HG02943 (cell line): ENCODE measurements around the gene PLSCR3.

ENCODE experiments used
- ATAC-seq: cut with Tn5 transposase; IDR thresholded peaks from one replicate; pipeline ENCODE4 v1.9.1; 2021; ENCODE audit warnings: mild to moderate bottlenecking, low read depth, moderate library complexity; ENCODE audit not compliant: unreplicated experiment

The PLSCR3 gene

DNA sequence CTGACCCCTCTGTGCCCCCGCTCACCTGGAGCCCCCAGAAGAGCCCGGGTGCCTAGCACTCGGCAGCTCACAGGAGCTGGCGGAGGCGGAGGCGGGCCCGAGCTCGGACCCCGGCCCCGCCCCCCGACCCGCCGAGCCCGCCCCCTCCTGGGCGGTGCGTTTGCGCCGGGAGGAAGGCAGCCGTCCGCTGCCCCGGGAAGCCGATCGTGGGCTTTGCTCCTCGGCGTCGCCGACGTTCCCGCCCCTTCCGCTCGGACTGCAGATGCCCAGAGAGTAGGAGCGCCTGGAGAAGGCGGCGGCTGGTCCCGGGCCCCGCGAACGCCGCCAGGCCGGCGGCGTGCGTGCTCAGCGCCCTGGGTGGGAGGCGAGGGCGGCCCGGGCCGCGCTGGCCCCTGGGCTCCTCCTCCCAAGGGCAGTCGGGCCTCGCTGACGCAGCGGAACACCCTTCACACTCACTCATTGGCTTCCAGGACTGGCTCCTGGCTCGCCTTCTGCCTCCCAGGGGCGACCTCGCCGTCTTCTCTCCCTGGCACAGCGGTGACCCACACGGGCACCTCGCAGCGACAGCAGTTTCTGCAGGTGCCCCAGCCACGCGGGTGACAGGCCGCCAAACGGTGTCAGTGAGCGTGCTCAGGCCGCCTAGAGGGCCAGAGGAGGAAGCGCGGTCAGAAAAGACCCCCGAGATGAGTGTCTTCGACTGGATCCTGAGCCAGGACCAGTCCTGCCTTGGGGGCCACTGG is at the start of gene PLSCR3:
Gene PLSCR3 (minus strand): TSS at position 74 of the 740 bp plus-strand sequence. CDS start 415 bp downstream, outside the sequence.
- ATAC-seq = no peak

DNA sequence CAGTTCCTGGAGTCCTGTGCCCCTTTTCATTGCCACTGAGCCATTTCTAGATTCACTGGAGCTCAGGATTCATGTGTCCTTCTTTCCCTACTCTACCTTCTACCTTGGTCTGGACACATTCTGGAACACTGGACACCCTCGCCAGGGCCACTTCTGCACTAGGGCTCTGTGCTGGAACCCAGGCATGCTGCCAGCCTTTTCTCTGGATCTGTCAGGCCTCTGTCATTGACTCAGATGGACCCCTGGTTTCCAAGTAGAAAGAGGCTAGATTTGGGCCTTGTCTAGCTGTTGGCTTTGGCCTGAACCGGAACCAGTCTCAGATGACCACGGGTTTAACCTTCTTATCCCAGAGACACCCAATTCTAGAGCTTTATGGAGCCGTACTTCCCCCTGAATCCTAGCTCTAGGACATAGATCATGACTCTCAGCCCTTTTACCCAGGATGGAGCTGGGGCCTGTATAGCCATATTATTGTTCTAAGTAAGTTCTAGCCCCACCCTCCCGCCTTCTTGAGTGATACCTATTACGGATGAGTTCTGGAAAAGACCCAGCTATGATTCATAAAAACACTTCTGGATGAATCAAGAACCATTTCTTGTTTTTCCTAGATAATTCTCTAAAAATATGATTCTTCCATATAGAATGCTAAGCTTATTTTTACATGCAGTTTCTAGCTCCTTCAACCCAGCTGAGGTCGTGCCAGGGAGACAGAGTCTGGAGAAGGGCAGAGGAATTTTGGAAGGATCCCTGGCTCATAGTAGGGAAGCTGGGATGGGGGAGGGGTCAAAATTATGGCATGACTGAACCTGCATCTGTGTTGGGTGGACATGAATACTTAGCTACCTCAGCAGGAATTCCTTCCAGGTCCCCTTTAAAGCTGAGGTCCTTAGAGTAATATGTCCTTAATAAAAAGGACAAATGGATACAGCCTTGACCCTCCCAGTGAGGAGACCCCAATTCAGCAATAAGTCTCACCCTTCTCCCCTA is 49.5 kb upstream of the PLSCR3 start:
- ATAC-seq = no peak

GRCh38 chr17:7442142-7442541 is 47.8 kb upstream of the PLSCR3 start:
- ATAC-seq = no peak

GRCh38 chr17:7441266-7441665 is 46.9 kb upstream of the PLSCR3 start:
- ATAC-seq = no peak

GRCh38 chr17:7440834-7441195 is 46.5 kb upstream of the PLSCR3 start:
- no peak for ATAC-seq

DNA sequence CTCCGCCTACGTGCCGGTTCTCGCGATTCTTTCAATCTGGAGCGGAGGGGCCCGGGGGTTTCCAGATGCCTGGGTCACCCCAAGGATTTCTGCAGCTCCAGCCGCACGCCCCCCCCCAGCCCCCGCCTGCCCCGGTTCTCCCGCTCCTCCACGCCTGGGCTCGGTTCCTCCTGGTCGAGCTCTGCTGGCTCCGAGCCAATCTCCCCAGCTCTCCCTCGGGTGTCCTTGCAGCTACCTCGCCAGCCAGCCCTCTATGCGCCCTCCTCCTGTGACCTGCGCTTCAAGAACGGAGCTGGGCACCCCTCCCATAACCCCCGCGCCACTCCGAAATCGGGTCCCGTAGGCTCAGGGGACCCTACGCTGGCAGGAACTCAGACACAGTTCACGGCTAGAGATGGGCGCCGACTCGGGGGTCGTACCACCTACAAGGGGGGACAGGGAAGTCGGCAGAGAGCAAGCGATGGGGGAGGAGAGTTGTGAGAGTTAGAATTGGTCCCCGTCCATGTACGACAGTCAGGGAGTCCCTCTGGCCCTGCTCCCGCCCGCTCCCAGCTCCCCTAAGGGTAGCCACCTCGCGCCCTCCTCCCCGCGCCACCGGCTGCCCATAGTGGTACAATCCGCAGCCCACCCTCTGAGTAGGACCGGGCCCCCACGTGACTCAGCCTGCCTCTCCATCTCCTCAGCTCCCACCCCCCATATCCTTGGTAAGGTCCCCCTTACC is 45.9 kb upstream of the PLSCR3 start:
- ATAC-seq = no peak

- no peak for ATAC-seq
Measured at GRCh38 chr17:7439462-7440112, 45.3 kb upstream of the PLSCR3 start, which contains the start of gene FGF11. Gene FGF11 (plus strand): TSS chr17:7439512. CDS start chr17:7439621, 109 bp downstream.

DNA sequence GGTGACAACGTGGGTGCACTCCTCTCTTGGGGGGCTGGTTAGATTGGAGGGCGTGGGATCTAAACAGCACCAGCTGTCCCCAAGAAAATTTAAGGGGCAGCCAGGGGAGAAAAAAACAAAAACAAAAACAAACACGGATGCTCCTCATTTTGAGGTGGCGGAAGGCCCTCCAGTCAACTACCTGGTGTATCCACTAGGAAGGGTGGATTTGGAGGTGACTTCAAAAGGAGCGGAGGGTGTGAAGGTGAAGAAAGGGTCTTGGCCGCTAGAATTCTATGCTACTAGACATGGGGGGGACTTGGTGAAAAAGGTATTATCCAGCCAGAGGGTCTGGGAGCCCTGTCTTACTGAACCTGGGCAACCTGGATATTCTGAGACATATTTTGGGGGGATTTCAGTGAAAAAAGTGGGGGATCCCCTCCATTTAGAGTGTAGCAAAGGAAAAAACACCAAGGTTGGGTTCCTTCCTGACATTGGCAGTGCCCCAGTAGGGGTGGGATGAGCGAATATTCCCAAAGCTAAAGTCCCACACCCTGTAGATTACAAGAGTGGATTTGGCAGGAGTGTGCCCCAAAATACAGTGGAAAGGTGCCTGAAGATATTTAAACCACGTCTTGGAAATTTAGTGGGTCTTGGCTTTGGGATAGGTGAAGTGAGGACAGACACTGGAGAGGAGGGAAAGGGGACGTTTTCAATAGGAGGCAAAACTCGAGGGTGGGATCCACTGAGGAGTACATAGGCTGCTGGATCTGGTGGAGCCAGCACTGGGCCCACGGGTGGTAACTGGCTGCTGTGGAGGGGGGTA is 44.5 kb upstream of the PLSCR3 start:
- ATAC-seq = no peak

DNA sequence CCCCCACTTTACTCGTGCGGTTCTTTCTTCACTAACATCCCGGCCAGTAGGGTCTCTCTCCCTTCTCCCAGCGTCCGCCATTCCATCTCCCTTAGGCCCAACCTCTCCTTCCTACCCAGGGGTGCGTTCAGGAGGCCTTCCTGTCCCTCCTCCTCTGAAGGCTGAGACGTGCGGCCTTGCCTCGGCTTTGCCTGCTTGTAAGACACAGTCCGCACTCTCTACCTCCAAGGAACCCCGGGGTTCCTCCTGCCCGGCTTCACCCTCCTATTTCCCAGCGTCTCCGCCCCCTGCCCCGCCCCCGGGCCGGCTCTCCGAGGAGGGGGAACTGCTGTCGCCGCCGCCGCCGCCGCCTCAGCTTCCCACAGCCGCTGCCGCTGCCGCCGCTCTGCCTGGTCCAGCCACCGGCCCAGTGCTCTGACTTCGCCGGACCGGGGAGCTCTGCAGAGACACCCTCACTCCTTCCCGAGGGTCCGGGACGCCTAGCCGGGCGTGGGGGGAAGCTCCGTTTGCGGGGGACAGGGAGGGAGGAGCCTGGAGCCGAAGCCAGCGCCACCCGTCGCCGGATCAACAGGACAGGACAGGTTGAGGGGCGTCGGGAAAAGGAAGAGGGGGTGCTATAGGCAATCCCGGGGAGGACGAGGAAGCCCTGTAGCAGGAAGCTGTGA is 43.8 kb upstream of the PLSCR3 start:
- no peak for ATAC-seq

- no peak for ATAC-seq
Measured at GRCh38 chr17:7437369-7437863, 43.1 kb upstream of the PLSCR3 start.

DNA sequence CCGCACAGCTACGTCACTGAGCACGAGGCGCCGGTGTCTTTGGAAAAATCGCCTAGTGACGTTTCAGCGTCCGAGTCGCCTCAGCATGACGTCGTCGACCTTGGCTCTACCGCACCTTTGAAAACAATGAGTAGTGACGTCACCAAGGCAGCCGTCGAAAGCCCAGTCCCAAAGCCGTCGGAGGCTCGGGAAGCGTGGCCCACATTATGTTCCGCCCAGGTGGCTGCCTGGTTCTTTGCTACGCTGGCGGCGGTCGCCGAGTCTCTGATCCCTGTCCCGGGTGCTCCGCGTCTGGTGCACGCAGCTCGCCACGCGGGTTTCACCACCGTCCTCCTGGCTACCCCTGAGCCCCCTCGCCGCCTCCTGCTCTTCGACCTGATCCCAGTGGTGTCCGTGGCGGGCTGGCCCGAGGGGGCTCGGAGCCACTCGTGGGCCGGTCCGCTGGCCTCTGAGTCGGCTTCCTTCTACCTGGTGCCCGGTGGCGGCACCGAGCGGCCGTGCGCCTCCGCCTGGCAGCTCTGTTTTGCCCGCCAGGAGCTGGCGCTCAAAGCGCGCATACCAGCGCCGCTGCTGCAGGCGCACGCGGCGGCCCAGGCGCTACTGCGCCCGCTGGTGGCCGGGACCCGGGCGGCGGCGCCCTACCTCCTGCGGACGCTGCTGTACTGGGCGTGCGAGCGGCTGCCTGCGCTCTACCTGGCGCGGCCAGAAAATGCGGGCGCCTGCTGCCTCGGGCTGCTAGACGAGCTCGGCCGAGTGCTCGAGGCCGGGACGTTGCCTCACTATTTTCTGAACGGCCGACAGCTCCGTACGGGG is 42.4 kb upstream of the PLSCR3 start:
- ATAC-seq = no peak

DNA sequence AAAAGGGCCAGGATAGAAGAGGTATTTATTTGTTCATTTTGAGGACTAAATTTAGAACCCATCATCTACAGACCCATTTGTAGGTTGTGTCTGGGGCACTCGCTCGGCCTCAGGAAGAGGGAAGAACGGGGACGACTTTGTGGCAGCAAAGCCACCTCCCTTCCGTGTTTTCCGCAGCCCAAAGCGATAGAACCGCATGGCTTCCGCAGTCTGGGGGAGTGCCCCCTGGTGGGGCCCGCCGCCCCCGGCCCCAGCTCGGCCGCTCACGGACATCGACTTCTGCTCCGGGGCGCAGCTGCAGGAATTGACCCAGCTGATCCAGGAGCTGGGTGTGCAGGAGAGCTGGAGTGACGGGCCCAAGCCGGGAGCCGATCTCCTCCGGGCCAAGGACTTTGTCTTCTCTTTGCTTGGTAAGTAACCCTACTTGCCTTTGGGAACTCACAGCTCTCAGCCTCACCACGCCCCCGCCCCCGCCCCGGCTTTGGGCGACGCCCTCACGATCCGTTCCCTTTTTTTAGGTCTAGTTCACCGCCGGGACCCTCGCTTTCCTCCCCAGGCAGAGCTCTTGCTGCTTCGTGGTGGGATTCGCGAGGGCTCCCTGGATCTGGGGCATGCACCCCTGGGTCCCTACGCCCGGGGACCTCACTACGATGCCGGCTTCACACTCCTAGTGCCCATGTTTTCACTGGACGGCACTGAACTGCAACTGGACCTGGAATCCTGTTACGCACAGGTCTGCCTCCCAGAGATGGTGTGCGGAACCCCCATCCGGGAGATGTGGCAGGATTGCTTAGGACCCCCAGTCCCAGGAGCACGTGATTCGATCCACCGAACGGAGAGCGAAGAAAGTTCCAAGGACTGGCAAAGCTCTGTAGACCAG is 41.6 kb upstream of the PLSCR3 start:
- peak; percentile 4 for ATAC-seq

DNA sequence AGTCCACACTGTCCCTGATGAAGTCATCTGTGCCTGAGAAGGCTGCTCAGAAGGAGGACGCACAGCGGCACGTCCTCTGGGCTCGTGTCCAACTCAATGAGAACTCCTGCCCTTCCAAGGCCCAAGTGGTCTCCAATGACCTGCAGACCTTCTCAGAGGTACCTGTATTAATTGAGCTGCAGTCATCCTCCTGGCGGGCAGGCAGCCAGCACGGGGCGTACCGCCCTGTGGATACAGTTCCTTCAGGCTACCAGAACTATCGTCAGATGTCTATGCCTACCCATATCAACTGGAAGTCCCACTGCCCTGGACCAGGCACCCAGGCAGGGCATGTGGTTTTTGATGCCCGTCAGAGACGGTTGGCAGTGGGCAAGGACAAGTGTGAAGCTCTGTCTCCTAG is 38.0 kb upstream of the PLSCR3 start:
- ATAC-seq = no peak

- no peak for ATAC-seq
Measured at GRCh38 chr17:7431231-7431630, 36.9 kb upstream of the PLSCR3 start.

DNA sequence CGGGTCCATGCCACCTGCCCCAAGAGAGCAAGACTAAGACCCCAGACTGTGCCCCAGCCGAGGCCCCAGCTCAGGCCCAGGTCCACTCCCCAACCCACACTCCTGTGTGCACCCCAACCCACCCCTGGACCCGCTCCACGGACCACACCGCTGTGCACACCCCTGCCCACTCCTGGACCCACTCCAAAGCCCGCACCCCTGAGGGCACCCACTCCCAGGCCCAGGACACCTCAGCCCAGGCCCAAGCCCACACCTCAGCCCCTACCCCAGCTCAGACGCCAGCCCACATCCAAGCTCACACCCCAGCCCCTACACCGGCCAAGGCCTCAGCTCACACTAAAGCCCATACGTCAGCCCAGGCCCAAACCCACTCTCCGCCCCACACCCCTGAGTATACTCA is 35.4 kb upstream of the PLSCR3 start:
- no peak for ATAC-seq

- ATAC-seq = no peak
Measured at GRCh38 chr17:7428557-7428956, 34.2 kb upstream of the PLSCR3 start, which contains the start of gene SPEM3. Gene SPEM3 (plus strand): TSS chr17:7428857. CDS start chr17:7428903, 46 bp downstream.

- no peak for ATAC-seq
Measured at GRCh38 chr17:7427549-7427948, 33.2 kb upstream of the PLSCR3 start.
